Stimulated activated memory B cell treated with anti-CD40 and anti-IgM and Interleukin-4, amounts not matched to agents 10 μg/mL and 1 μg/mL and 100 μg/mL, for 72 hours (primary cell): ENCODE data around the gene WDR26.
A peak's percentile ranks its signal among the peaks of the same experiment; 100 is the strongest.
"Not testable (repeated sequence)": the region's sequence is repeated elsewhere in the genome, so short reads cannot be mapped to it uniquely, and the experiment has no call there.

Source experiments
- ATAC-seq: fragments of 150-1000 bp; cut with Tn5 transposase; 2 replicates; pipeline ENCODE4 v1.10.0; 2021
- H3K27ac Mint-ChIP-seq: one replicate; pipeline ENCODE4 v1.8.0; 2022; ENCODE audit warnings: mild to moderate bottlenecking, mixed read lengths
- H3K27me3 Mint-ChIP-seq: one replicate; pipeline ENCODE4 v1.8.0; 2022; ENCODE audit warnings: mixed read lengths
- H3K36me3 Mint-ChIP-seq: one replicate; pipeline ENCODE4 v1.8.0; 2022; ENCODE audit warnings: mixed read lengths
- H3K4me1 Mint-ChIP-seq: one replicate; pipeline ENCODE4 v1.8.0; 2022; ENCODE audit warnings: mixed read lengths
- H3K4me3 Mint-ChIP-seq: one replicate; pipeline ENCODE4 v1.8.0; 2022; ENCODE audit warnings: mild to moderate bottlenecking, moderate library complexity, mixed read lengths
- H3K9me3 Mint-ChIP-seq: one replicate; pipeline ENCODE4 v1.8.0; 2022; ENCODE audit warnings: mixed read lengths

The WDR26 gene

GRCh38 chr1:224448453-224449017, 13.9 kb upstream of the WDR26 start:
- H3K9me3 Mint-ChIP-seq: no peaks in the 10 kb centered on the region
- H3K27ac Mint-ChIP-seq: no peak overlapping the region
- H3K36me3 Mint-ChIP-seq: peaks cover 40% of the 10 kb centered on the region
- no peaks in the 10 kb centered on the region for H3K27me3 Mint-ChIP-seq
- no peak for ATAC-seq
- no peak overlapping the region for H3K4me3 Mint-ChIP-seq
- H3K4me1 Mint-ChIP-seq: peaks cover 19% of the 10 kb centered on the region

- Mint-ChIP-seq H3K4me3 (no peak overlapping the region), H3K27ac (no peak overlapping the region), H3K27me3 (no peaks in the 10 kb centered on the region), H3K4me1 (peaks cover 19% of the 10 kb centered on the region), H3K9me3 (no peaks in the 10 kb centered on the region), H3K36me3 (peaks cover 35% of the 10 kb centered on the region)
- no peak for ATAC-seq
Observed at GRCh38 chr1:224447971-224448370, 13.4 kb upstream of the WDR26 start.

GRCh38 chr1:224447251-224447650, 12.7 kb upstream of the WDR26 start:
- no peak for ATAC-seq
- Mint-ChIP-seq H3K9me3 (no peaks in the 10 kb centered on the region), H3K27me3 (no peaks in the 10 kb centered on the region), H3K27ac (no peak overlapping the region), H3K36me3 (peaks cover 35% of the 10 kb centered on the region), H3K4me1 (peaks cover 19% of the 10 kb centered on the region), H3K4me3 (no peak overlapping the region)

DNA sequence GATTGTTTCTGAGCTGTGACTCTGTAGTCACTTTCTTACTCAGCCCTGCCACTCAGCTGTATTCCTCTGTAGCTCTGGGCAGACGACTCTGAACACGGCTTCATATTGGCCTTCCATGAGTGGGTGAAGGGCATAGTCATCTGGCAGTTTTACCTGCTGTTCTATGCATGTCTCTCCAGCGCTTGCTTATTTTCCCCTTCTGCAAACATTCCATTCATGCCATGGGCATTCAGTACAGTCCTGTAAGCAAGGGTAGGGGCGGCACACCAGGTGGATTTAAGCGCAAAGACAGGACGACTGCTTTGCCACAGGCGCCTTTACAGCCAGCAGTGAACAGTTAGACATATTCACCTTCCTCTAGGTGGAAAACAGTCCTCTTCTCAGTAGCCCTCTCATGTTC, 4.4 kb upstream of the WDR26 start:
- H3K27me3 Mint-ChIP-seq: no peaks in the 10 kb centered on the region
- no peak overlapping the region for H3K27ac Mint-ChIP-seq
- peaks cover 5% of the 10 kb centered on the region for H3K36me3 Mint-ChIP-seq
- no peak for ATAC-seq
- peaks cover 18% of the 10 kb centered on the region for H3K4me1 Mint-ChIP-seq
- H3K9me3 Mint-ChIP-seq: no peaks in the 10 kb centered on the region
- H3K4me3 Mint-ChIP-seq: no peak overlapping the region

- peaks cover 42% of the 10 kb centered on the region for H3K4me1 Mint-ChIP-seq
- no peaks in the 10 kb centered on the region for H3K9me3 Mint-ChIP-seq
- ATAC-seq: no peak
- H3K36me3 Mint-ChIP-seq: peaks cover 17% of the 10 kb centered on the region
- no peaks in the 10 kb centered on the region for H3K27me3 Mint-ChIP-seq
- H3K4me3 Mint-ChIP-seq: peak overlapping the region; percentile 96
- H3K27ac Mint-ChIP-seq: peak overlapping the region; percentile 98
Observed at GRCh38 chr1:224435999-224436398, 1.4 kb upstream of the WDR26 start.

GRCh38 chr1:224435318-224435763, 744 bp upstream of the WDR26 start:
- H3K4me1 Mint-ChIP-seq: peaks cover 49% of the 10 kb centered on the region
- no peaks in the 10 kb centered on the region for H3K27me3 Mint-ChIP-seq
- peak; percentile 17 for ATAC-seq
- no peaks in the 10 kb centered on the region for H3K9me3 Mint-ChIP-seq
- H3K4me3 Mint-ChIP-seq: peak overlapping the region; percentile 96
- peaks cover 23% of the 10 kb centered on the region for H3K36me3 Mint-ChIP-seq
- H3K27ac Mint-ChIP-seq: peak overlapping the region; percentile 98

- H3K36me3 Mint-ChIP-seq: peaks cover 28% of the 10 kb centered on the region
- no peaks in the 10 kb centered on the region for H3K27me3 Mint-ChIP-seq
- H3K4me3 Mint-ChIP-seq: peak overlapping the region; percentile 82
- no peaks in the 10 kb centered on the region for H3K9me3 Mint-ChIP-seq
- peak overlapping the region; percentile 98 for H3K27ac Mint-ChIP-seq
- peaks cover 51% of the 10 kb centered on the region for H3K4me1 Mint-ChIP-seq
- ATAC-seq: peak; percentile 56
Observed at GRCh38 chr1:224433701-224434672, 610 bp downstream of the WDR26 start.

DNA sequence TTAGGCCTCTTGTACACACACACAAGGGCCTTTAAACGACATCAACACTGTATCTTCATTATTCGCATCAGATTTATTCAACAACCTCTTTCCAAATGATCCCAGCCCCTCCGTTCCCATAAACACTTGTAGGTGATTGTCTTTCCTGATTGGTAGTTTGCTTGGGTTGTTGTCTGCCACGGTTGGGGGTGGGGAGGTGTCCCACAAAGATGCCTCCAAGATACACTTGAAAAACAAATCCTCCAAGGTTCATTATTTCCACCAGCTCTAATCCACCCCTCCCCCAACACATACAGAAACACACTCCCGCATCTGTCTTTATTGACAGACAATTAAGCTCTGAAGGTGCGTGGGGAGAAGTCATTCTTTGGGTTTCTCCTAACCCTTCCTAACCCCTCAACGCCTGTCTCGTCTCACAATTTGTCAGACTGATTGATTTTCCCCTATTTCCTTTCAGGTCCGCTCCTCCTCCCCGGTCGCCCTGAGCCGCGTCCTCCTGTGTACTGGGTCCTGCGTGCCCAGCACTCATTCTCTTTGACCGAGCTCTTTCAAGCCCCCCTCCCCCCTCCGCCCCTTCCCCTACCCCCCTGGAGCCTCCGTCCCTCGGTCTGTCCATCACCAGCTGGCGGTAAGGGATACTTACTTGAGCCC, 1.4 kb downstream of the WDR26 start:
- H3K27me3 Mint-ChIP-seq: no peaks in the 10 kb centered on the region
- peaks cover 54% of the 10 kb centered on the region for H3K4me1 Mint-ChIP-seq
- peak overlapping the region; percentile 82 for H3K4me3 Mint-ChIP-seq
- no peak for ATAC-seq
- peaks cover 31% of the 10 kb centered on the region for H3K36me3 Mint-ChIP-seq
- H3K9me3 Mint-ChIP-seq: no peaks in the 10 kb centered on the region
- H3K27ac Mint-ChIP-seq: peak overlapping the region; percentile 98

DNA sequence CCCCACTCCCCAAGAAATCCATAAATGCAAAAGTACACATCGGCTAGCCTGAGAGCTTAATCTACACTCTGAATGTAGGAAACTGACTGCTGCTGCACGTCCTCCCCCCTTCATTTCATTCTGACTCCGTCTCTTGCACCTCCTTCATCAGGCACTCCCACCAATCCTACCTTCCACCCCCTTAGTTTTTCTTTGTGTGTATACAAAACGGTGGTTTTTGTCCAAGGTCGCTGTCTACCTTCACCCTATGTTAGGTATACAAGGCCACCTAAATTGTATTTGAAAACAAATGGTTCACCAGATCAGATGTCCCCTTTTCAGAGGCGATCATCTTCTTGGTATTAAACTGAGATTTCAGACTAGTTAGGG, 1.9 kb downstream of the WDR26 start:
- H3K9me3 Mint-ChIP-seq: no peaks in the 10 kb centered on the region
- no peak for ATAC-seq

DNA sequence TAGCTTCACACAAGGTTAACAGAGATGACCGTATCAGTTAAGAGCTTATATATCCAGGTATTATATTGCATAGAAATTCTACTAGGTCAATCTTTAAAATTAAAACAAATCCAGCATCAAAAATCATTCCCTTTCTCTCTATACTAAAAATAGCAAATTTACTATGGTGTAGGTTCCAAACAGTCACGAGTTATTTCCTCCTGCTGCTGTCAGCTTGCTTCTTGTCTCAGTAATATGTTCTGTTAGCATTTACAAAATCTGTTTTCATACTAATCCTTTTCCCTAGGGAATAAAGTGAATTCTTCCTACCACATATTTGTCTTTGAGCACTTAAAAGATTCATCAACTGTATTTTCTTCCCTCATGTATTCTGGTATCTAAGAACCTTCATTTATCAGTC, 2.5 kb downstream of the WDR26 start:
- H3K36me3 Mint-ChIP-seq: peaks cover 35% of the 10 kb centered on the region
- ATAC-seq: no peak
- peak overlapping the region; percentile 98 for H3K27ac Mint-ChIP-seq
- no peaks in the 10 kb centered on the region for H3K9me3 Mint-ChIP-seq
- H3K4me3 Mint-ChIP-seq: peak overlapping the region; percentile 82
- no peaks in the 10 kb centered on the region for H3K27me3 Mint-ChIP-seq
- H3K4me1 Mint-ChIP-seq: peaks cover 54% of the 10 kb centered on the region

More for the DNA sequence above, 1.9 kb downstream of the WDR26 start:
- Mint-ChIP-seq H3K27me3 (no peaks in the 10 kb centered on the region), H3K4me1 (peaks cover 54% of the 10 kb centered on the region), H3K36me3 (peaks cover 31% of the 10 kb centered on the region), H3K4me3 (peak overlapping the region; percentile 82), H3K27ac (peak overlapping the region; percentile 98)

DNA sequence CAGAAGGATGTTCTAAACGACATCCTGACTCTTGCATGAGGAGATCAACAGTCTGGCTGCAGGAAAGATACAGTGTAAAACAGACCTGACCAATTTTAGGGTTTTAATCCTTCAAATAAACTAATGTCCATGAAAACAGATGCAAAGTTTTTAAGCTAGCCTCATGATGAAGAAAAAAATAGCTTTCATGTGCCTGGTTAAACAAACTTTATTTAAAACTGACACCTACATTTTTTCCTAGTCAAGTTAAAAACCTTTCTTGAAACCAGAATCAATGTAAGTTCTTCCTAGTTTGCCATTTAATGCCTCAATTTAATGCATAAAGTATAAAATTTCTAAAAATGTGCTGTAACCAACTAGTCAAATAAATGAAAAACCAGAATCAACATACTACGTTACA, 2.9 kb downstream of the WDR26 start:
- peak overlapping the region; percentile 98 for H3K27ac Mint-ChIP-seq
- no peaks in the 10 kb centered on the region for H3K27me3 Mint-ChIP-seq
- ATAC-seq: no peak
- no peaks in the 10 kb centered on the region for H3K9me3 Mint-ChIP-seq
- peaks cover 50% of the 10 kb centered on the region for H3K4me1 Mint-ChIP-seq
- peak overlapping the region; percentile 82 for H3K4me3 Mint-ChIP-seq
- H3K36me3 Mint-ChIP-seq: peaks cover 36% of the 10 kb centered on the region

DNA sequence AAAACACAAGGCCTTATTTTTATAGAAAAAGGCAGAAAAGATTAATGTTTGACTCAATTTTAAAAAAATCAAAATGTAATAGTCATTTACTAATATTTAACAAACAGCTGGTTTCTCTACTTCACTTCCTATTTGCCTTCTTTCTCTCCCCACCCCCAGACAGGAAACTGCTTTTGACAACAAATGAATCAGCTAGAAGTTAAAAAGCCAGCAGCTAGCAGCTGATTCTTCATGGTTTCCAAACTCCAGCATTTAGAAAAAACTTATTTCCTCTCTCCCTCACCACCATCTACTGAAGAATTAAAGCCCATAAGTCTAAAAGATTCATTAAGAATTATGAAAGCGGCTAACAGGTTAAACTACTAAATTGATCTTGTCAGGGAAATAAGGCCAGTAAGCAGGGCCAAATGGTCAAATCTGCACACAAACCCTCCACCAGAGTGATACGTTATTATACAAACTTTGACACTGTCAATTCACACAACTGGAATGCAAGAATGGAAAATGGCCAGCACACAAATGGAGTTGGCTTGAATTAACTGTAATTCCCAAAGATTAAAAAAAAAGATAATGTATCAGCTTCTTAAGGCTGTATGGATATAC, 4.0 kb downstream of the WDR26 start:
- H3K27me3 Mint-ChIP-seq: no peaks in the 10 kb centered on the region
- peak overlapping the region; percentile 9 for H3K4me3 Mint-ChIP-seq
- peaks cover 38% of the 10 kb centered on the region for H3K36me3 Mint-ChIP-seq
- H3K27ac Mint-ChIP-seq: peak overlapping the region; percentile 14
- no peak for ATAC-seq
- peaks cover 49% of the 10 kb centered on the region for H3K4me1 Mint-ChIP-seq
- H3K9me3 Mint-ChIP-seq: no peaks in the 10 kb centered on the region

DNA sequence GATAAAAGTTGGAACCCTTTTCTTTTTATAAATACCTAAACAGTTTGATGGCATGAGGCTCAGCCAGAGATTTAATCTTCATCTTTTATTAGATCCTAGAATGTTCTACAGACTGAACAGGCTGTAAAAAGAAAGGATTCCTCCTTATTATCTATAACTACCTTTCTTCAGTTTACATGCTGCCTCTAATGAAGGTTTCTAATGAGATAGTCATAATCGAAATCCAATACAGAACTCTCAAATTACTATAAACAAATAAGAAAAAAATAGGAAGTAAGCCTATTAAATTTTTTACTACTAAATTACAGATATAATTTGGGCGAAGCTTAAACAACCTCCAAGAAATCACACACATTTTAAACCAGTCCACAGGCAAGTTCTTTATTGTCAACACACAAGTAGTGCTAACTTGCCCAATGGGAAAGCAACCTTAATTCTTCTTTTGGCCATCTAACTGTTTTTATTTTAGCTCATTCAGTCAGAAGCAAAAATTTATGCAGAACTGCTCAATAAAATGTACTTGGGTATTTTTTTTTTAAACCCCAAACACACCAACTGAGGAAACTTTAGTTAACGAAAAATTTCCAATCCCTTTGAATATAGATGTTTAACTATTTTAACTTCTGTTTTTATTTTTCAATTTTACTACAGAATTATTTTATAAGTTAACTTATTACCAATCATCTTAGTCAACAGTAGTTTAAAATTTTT, 4.8 kb downstream of the WDR26 start:
- Mint-ChIP-seq H3K27me3 (no peaks in the 10 kb centered on the region), H3K9me3 (no peaks in the 10 kb centered on the region), H3K4me1 (peaks cover 49% of the 10 kb centered on the region), H3K36me3 (peaks cover 46% of the 10 kb centered on the region), H3K27ac (no peak overlapping the region), H3K4me3 (no peak overlapping the region)
- no peak for ATAC-seq

- H3K4me3 Mint-ChIP-seq, ATAC-seq, H3K27ac Mint-ChIP-seq, H3K9me3 Mint-ChIP-seq, H3K27me3 Mint-ChIP-seq: not testable (repeated sequence)
- Mint-ChIP-seq H3K4me1 (peaks cover 51% of the 10 kb centered on the region), H3K36me3 (peaks cover 50% of the 10 kb centered on the region)
Observed at GRCh38 chr1:224428713-224429112, 5.9 kb downstream of the WDR26 start.
